BLaER1 (cell line): ENCODE results near the gene TYW1B.
"Not testable (repeated sequence)": the region's sequence is repeated elsewhere in the genome, so short reads cannot be mapped to it uniquely, and the experiment has no call there.

Experiments used
- H3K27ac ChIP-seq: shearing (Covaris generic); formaldehyde crosslinking; 2 replicates; pipeline ENCODE4 v1.8.1; 2022
- H3K27me3 ChIP-seq: shearing (Covaris generic); formaldehyde crosslinking; 2 replicates; pipeline ENCODE4 v1.8.1; 2022
- H3K36me3 ChIP-seq: shearing (Covaris generic); formaldehyde crosslinking; 2 replicates; pipeline ENCODE4 v1.8.1; 2022
- H3K4me1 ChIP-seq: shearing (Covaris generic); formaldehyde crosslinking; 2 replicates; pipeline ENCODE4 v1.8.1; 2022
- H3K4me2 ChIP-seq: shearing (Covaris generic); formaldehyde crosslinking; 2 replicates; pipeline ENCODE4 v1.8.1; 2022
- H3K4me3 ChIP-seq: shearing (Covaris generic); formaldehyde crosslinking; 2 replicates; pipeline ENCODE4 v1.8.1; 2022
- H3K9ac ChIP-seq: shearing (Covaris generic); formaldehyde crosslinking; 2 replicates; pipeline ENCODE4 v1.8.1; 2022
- H3K9me3 ChIP-seq: shearing (Covaris generic); formaldehyde crosslinking; 2 replicates; pipeline ENCODE4 v1.8.1; 2022
- H4K20me1 ChIP-seq: shearing (Covaris generic); formaldehyde crosslinking; 2 replicates; pipeline ENCODE4 v1.8.1; 2022
- Cebpa-rat ChIP-seq: shearing (Covaris generic); IDR thresholded peaks from 2 replicates; pipeline ENCODE4 v1.8.1; 2022

The TYW1B gene

GRCh38 chr7:72781631-72782030 lies 46.4 kb downstream of the TYW1B start:
- Histone ChIP-seq H3K36me3 (peaks cover 6% of the 10 kb centered on the region; the same call in 1 of the 2 replicates), H3K9me3 (no peaks in the 10 kb centered on the region), H4K20me1 (no peaks in the 10 kb centered on the region), H3K4me2 (no peak overlapping the region), H3K4me3 (no peak overlapping the region), H3K9ac (no peak overlapping the region), H3K27ac (no peak overlapping the region), H3K4me1 (no peaks in the 10 kb centered on the region), H3K27me3 (no peaks in the 10 kb centered on the region)
- no peak for TF ChIP-seq Cebpa-rat

- Histone ChIP-seq H3K4me3 (no peak overlapping the region), H3K4me1 (no peaks in the 10 kb centered on the region), H3K27ac (no peak overlapping the region), H4K20me1 (no peaks in the 10 kb centered on the region), H3K27me3 (no peaks in the 10 kb centered on the region), H3K36me3 (peaks cover 8% of the 10 kb centered on the region), H3K4me2 (no peak overlapping the region), H3K9ac (no peak overlapping the region), H3K9me3 (no peaks in the 10 kb centered on the region)
- no peak for TF ChIP-seq Cebpa-rat
Observed at GRCh38 chr7:72781161-72781560, 46.8 kb downstream of the TYW1B start.

GRCh38 chr7:72780289-72780894 lies 47.6 kb downstream of the TYW1B start:
- H3K27ac ChIP-seq, H3K9ac ChIP-seq, H3K4me2 ChIP-seq, H4K20me1 ChIP-seq, H3K27me3 ChIP-seq, H3K4me1 ChIP-seq, H3K4me3 ChIP-seq, H3K9me3 ChIP-seq: not testable (repeated sequence)
- peaks cover 15% of the 10 kb centered on the region for H3K36me3 ChIP-seq

- not testable (repeated sequence) for H4K20me1 ChIP-seq, H3K27ac ChIP-seq, H3K9ac ChIP-seq, H3K27me3 ChIP-seq, H3K4me2 ChIP-seq, H3K4me1 ChIP-seq, H3K4me3 ChIP-seq
- peaks cover 11% of the 10 kb centered on the region for H3K9me3 ChIP-seq
- peaks cover 30% of the 10 kb centered on the region for H3K36me3 ChIP-seq
Observed at GRCh38 chr7:72777167-72777566, 50.8 kb downstream of the TYW1B start.

- H3K27me3 ChIP-seq, H4K20me1 ChIP-seq, H3K4me3 ChIP-seq, H3K9ac ChIP-seq, H3K4me2 ChIP-seq, H3K27ac ChIP-seq, H3K4me1 ChIP-seq: not testable (repeated sequence)
- H3K36me3 ChIP-seq: peaks cover 37% of the 10 kb centered on the region
- peaks cover 11% of the 10 kb centered on the region for H3K9me3 ChIP-seq
Observed at GRCh38 chr7:72772627-72773026, 55.4 kb downstream of the TYW1B start.

- peaks cover 18% of the 10 kb centered on the region for H3K36me3 ChIP-seq
- not testable (repeated sequence) for H3K27me3 ChIP-seq, H4K20me1 ChIP-seq, H3K9me3 ChIP-seq, H3K9ac ChIP-seq, H3K4me2 ChIP-seq, H3K27ac ChIP-seq, H3K4me3 ChIP-seq, H3K4me1 ChIP-seq
Observed at GRCh38 chr7:72766994-72767393, 61.0 kb downstream of the TYW1B start.

- Histone ChIP-seq H3K9ac (no peak overlapping the region), H4K20me1 (no peaks in the 10 kb centered on the region), H3K27me3 (no peaks in the 10 kb centered on the region), H3K4me3 (no peak overlapping the region), H3K27ac (no peak overlapping the region), H3K4me1 (no peaks in the 10 kb centered on the region), H3K36me3 (peaks cover 19% of the 10 kb centered on the region), H3K9me3 (peaks cover 38% of the 10 kb centered on the region), H3K4me2 (no peak overlapping the region)
- TF ChIP-seq Cebpa-rat: no peak
Observed at GRCh38 chr7:72760602-72761001, 67.4 kb downstream of the TYW1B start.

GRCh38 chr7:72754312-72754711 lies 73.7 kb downstream of the TYW1B start:
- Histone ChIP-seq H3K27ac (no peak overlapping the region), H3K27me3 (no peaks in the 10 kb centered on the region), H3K9me3 (peaks cover 20% of the 10 kb centered on the region), H4K20me1 (no peaks in the 10 kb centered on the region), H3K4me1 (no peaks in the 10 kb centered on the region), H3K9ac (no peak overlapping the region), H3K4me2 (no peak overlapping the region), H3K36me3 (peaks cover 29% of the 10 kb centered on the region), H3K4me3 (no peak overlapping the region)
- TF ChIP-seq Cebpa-rat: no peak

GRCh38 chr7:72753781-72754180 lies 74.2 kb downstream of the TYW1B start:
- Histone ChIP-seq H4K20me1 (no peaks in the 10 kb centered on the region), H3K36me3 (peaks cover 25% of the 10 kb centered on the region), H3K4me3 (no peak overlapping the region), H3K27me3 (no peaks in the 10 kb centered on the region), H3K4me2 (no peak overlapping the region), H3K4me1 (no peaks in the 10 kb centered on the region), H3K27ac (no peak overlapping the region), H3K9ac (no peak overlapping the region), H3K9me3 (peaks cover 15% of the 10 kb centered on the region)
- TF ChIP-seq Cebpa-rat: no peak

GRCh38 chr7:72753229-72753628 lies 74.8 kb downstream of the TYW1B start:
- H3K27me3 ChIP-seq, H3K4me3 ChIP-seq, H3K9me3 ChIP-seq, H3K4me1 ChIP-seq, H3K4me2 ChIP-seq, H3K9ac ChIP-seq, H4K20me1 ChIP-seq, H3K27ac ChIP-seq: not testable (repeated sequence)
- peaks cover 19% of the 10 kb centered on the region for H3K36me3 ChIP-seq

GRCh38 chr7:72751978-72752377 lies 76.0 kb downstream of the TYW1B start:
- H3K9me3 ChIP-seq: no peaks in the 10 kb centered on the region
- H3K4me1 ChIP-seq: no peaks in the 10 kb centered on the region
- no peaks in the 10 kb centered on the region for H4K20me1 ChIP-seq
- no peaks in the 10 kb centered on the region for H3K27me3 ChIP-seq
- no peak for TF ChIP-seq Cebpa-rat
- H3K36me3 ChIP-seq: peaks cover 10% of the 10 kb centered on the region; the same call in 1 of the 2 replicates
- H3K4me3 ChIP-seq: no peak overlapping the region
- H3K27ac ChIP-seq: no peak overlapping the region
- no peak overlapping the region for H3K9ac ChIP-seq
- no peak overlapping the region for H3K4me2 ChIP-seq
